LNCAP (cell line): ENCODE measurements around the gene HSPG2.

Experiments used
- TF ChIP-seq, protein P1 (sequence below): fragments of 450-650 bp; IDR thresholded peaks from 2 replicates; pipeline ENCODE4 v1.5.1; 2017; ENCODE audit warnings: mild to moderate bottlenecking

HSPG2 gene

GRCh38 chr1:21921100-21921875, 15.8 kb downstream of the HSPG2 start:
- TF ChIP-seq, protein P1, sequence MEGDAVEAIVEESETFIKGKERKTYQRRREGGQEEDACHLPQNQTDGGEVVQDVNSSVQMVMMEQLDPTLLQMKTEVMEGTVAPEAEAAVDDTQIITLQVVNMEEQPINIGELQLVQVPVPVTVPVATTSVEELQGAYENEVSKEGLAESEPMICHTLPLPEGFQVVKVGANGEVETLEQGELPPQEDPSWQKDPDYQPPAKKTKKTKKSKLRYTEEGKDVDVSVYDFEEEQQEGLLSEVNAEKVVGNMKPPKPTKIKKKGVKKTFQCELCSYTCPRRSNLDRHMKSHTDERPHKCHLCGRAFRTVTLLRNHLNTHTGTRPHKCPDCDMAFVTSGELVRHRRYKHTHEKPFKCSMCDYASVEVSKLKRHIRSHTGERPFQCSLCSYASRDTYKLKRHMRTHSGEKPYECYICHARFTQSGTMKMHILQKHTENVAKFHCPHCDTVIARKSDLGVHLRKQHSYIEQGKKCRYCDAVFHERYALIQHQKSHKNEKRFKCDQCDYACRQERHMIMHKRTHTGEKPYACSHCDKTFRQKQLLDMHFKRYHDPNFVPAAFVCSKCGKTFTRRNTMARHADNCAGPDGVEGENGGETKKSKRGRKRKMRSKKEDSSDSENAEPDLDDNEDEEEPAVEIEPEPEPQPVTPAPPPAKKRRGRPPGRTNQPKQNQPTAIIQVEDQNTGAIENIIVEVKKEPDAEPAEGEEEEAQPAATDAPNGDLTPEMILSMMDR, result no peak

GRCh38 chr1:21919520-21919919, 17.6 kb downstream of the HSPG2 start:
- TF ChIP-seq, protein P1, result no peak

GRCh38 chr1:21916447-21917238, 20.5 kb downstream of the HSPG2 start:
- TF ChIP-seq, protein P1, result no peak

DNA sequence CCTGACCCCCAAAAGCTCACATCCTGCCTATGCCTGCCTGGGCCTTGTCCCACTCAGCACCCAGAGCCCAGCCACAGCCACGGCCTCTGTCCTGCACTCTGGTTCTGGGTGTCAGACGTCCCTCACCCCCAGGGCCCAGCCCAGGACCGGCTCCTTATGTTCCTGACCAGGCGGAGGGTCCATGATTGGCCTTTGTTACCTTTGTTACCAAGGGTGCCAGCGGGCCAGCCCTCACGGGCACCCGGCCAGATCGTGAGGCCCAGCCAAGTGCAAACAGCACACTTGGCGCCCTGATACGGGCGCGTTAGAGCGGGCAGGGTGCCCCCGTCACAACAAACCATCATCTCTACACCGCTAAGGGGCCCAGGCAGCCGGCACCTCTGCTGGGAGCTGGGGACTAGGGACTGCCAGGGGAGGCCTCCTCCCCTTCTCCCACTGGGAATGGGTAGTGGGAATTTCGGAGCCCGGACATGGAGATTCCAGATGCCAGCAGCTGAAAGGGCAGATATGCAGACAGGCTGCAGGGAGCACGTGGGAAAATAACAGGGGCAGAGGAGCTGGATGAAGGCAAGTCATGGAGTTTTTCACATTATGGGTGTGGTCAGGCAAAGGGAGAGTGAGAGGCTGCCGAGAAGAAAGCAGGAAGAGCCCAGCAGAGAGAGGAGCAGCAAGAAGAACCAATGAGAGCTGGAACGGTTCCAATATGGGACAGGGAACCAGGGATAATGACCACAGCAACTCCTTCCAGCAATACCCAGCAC, 22.1 kb downstream of the HSPG2 start:
- TF ChIP-seq, protein P1, result no peak

DNA sequence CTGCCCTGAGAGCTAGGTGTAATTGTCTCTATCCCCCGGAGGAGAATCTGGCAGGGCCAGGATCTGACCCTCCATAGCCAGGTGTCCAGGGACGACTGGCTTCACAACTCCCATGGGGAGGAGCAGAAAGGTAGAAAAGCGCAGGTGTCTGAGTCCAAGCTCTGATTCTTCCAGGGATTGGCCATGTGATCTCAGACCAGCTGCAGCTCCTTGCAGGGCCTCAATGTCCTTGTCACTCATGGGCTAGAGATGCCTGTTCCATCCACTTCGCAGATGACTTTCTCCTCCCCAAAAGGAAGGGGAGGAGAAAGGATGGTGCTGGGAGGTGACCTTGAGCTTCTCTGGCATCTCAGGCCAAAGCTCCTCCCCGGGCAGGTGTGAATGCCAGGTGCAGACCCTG, 22.7 kb downstream of the HSPG2 start:
- TF ChIP-seq, protein P1, result no peak

DNA sequence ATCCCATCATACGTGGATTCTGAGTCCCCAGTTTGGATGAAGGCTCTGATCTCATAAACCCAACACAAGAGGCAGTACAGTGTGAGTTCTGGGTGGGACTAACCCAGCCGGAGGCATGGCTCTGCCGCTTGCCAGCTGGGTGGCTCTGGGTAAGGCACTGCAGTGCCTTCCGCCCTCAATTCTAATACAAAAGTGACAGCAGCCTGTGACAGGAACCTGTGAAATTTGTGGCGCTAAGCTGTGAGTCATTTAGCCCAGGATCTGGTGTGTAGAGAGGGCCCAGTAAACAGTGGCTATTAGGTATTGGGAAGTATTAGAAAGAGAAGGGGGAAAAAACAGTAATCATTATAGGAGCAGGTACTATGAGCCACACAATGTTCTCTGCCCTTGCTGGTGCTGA, 23.3 kb downstream of the HSPG2 start:
- TF ChIP-seq, protein P1, result no peak

DNA sequence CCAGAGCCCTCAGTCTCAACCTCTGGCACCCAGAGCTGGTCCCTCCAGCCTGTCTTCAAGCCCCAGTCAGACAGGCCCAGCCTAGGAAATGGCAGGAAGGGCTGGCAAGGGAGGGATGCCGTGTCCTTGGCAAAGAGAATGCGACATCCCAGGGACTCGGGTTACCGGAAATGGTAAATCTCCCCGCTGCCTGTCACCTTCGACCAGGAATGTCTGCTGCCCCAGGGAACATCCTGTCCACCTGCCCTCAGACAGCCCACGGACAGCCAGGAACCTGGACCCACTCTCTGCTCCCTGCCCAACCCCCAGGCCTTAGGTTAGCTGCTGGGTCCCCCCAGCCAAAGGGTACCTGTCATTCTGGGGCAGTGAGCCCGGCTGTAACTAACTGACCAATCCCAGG, 23.9 kb downstream of the HSPG2 start:
- TF ChIP-seq, protein P1, result no peak
